Activated T-cell treated with anti-CD3 and anti-CD28 coated beads for 4 hours (primary cell): ENCODE data around the gene MED26.

Source experiments
- DNase-seq: peaks from one replicate; pipeline ENCODE4 v3.0.0-alpha.2; 2020

Gene MED26

GRCh38 chr19:16531380-16531669 is 96.7 kb downstream of the MED26 start:
- no peak for DNase-seq

GRCh38 chr19:16530540-16531379 is 97.2 kb downstream of the MED26 start:
- no peak for DNase-seq

GRCh38 chr19:16529466-16530144 is 98.4 kb downstream of the MED26 start:
- no peak for DNase-seq

GRCh38 chr19:16527971-16528521 is 100.0 kb downstream of the MED26 start:
- DNase-seq: no peak

GRCh38 chr19:16527334-16527935 is 100.6 kb downstream of the MED26 start:
- DNase-seq: no peak

- DNase-seq: no peak
Measured at GRCh38 chr19:16525751-16526481, 102.1 kb downstream of the MED26 start.

- no peak for DNase-seq
Measured at GRCh38 chr19:16524991-16525734, 102.8 kb downstream of the MED26 start.
